Measurements from ENCODE around the gene PREX1.

The PREX1 gene

GRCh38 chr20:48727226-48727625 is 100.6 kb downstream of the PREX1 start:
- H3K9me3 ChIP-seq (ENCODE audit: severe bottlenecking) = no peaks in the 10 kb centered on the region
- H3K27ac ChIP-seq (ENCODE audit: poor library complexity, severe bottlenecking) = no peak overlapping the region
- H3K4me3 ChIP-seq (ENCODE audit: severe bottlenecking) = no peak overlapping the region
- ATAC-seq (ENCODE audit: low read depth) (no peak), DNase-seq (ENCODE audit: low spot score) (no peak)
- H3K36me3 ChIP-seq (ENCODE audit: low read depth) = no peaks in the 10 kb centered on the region
- no peaks in the 10 kb centered on the region for H3K27me3 ChIP-seq (ENCODE audit: insufficient read depth, poor library complexity, severe bottlenecking)
- TF ChIP-seq CTCF (IDR thresholded peaks at IDR 0.05; ENCODE audit: poor library complexity, severe bottlenecking) = no peak
- no peaks in the 10 kb centered on the region for H3K4me1 ChIP-seq (ENCODE audit: insufficient read depth, poor library complexity, severe bottlenecking)

- H3K4me3 ChIP-seq (ENCODE audit: severe bottlenecking) = no peak overlapping the region
- no peak overlapping the region for H3K27ac ChIP-seq (ENCODE audit: poor library complexity, severe bottlenecking)
- H3K36me3 ChIP-seq (ENCODE audit: low read depth) = no peaks in the 10 kb centered on the region
- DNase-seq (ENCODE audit: low spot score) (no peak), ATAC-seq (ENCODE audit: low read depth) (peak; percentile 30)
- no peaks in the 10 kb centered on the region for H3K9me3 ChIP-seq (ENCODE audit: severe bottlenecking)
- TF ChIP-seq CTCF (IDR thresholded peaks at IDR 0.05; ENCODE audit: poor library complexity, severe bottlenecking) = no peak
- no peaks in the 10 kb centered on the region for H3K4me1 ChIP-seq (ENCODE audit: insufficient read depth, poor library complexity, severe bottlenecking)
- H3K27me3 ChIP-seq (ENCODE audit: insufficient read depth, poor library complexity, severe bottlenecking) = no peaks in the 10 kb centered on the region
Measured at GRCh38 chr20:48725555-48725991, 102.2 kb downstream of the PREX1 start.

DNA sequence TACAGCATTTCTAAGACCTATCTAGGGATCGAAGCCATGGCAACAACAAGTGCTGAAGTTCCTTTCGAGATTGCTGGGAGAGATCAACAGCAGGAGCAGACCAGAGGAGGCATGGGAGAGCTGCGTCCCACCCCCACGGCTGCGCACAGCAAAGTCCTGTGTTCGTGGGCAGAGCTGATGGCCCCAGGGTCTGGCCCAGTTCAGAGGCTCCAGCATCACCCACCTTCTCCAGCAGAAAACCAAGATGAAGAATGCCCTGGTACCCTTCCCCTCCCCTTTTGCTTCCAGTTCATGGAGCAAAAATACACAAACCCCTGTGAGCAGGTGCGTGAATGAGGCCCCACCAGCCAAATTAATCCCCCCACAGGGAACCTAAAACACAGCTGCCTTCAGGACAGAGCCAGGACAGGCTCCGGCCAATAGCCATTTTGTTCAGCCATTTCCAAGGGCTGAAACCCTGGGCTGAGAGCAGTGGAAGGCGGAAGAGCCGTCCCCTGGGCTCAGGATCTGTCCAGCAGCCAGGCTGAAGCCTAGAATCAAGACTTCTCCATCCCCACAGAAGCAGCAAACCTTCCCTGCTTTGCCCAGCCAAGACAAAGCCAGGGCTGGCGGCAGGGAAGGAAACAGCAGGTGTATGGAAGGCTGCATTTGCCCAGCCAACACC is 102.8 kb downstream of the PREX1 start:
- ATAC-seq (ENCODE audit: low read depth) (no peak; the same call in 2 of the 3 replicates), DNase-seq (ENCODE audit: low spot score) (no peak)
- no peaks in the 10 kb centered on the region for H3K36me3 ChIP-seq (ENCODE audit: low read depth)
- TF ChIP-seq CTCF (IDR thresholded peaks at IDR 0.05; ENCODE audit: poor library complexity, severe bottlenecking) = no peak
- no peaks in the 10 kb centered on the region for H3K27me3 ChIP-seq (ENCODE audit: insufficient read depth, poor library complexity, severe bottlenecking)
- no peaks in the 10 kb centered on the region for H3K4me1 ChIP-seq (ENCODE audit: insufficient read depth, poor library complexity, severe bottlenecking)
- no peaks in the 10 kb centered on the region for H3K9me3 ChIP-seq (ENCODE audit: severe bottlenecking)
- no peak overlapping the region for H3K4me3 ChIP-seq (ENCODE audit: severe bottlenecking)
- no peak overlapping the region for H3K27ac ChIP-seq (ENCODE audit: poor library complexity, severe bottlenecking)

DNA sequence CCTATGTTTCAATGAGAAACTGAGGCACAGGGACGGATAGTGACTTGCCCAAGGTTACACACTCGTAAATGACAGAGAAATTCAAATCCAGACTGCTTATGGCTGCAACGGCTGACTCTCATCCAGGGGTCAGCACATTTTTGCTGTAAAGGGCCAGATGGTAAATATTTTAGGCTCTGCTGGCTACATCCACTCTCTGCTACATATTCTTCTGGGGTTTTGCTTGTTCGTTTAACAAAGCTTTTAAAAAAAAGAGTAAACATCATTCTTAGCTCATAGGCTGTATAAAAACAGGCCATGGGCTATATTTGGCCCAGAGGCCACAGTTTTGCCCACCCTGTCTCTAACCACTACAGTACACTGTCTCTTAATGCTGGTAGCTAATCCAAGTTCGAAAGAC is 103.4 kb downstream of the PREX1 start:
- no peak for TF ChIP-seq CTCF (IDR thresholded peaks at IDR 0.05; ENCODE audit: poor library complexity, severe bottlenecking)
- no peak overlapping the region for H3K4me3 ChIP-seq (ENCODE audit: severe bottlenecking)
- no peaks in the 10 kb centered on the region for H3K36me3 ChIP-seq (ENCODE audit: low read depth)
- H3K27me3 ChIP-seq (ENCODE audit: insufficient read depth, poor library complexity, severe bottlenecking) = no peaks in the 10 kb centered on the region
- no peak for DNase-seq (ENCODE audit: low spot score)
- H3K27ac ChIP-seq (ENCODE audit: poor library complexity, severe bottlenecking) = no peak overlapping the region
- ATAC-seq (ENCODE audit: low read depth) = no peak
- no peaks in the 10 kb centered on the region for H3K4me1 ChIP-seq (ENCODE audit: insufficient read depth, poor library complexity, severe bottlenecking)
- H3K9me3 ChIP-seq (ENCODE audit: severe bottlenecking) = no peaks in the 10 kb centered on the region
